Ovary (tissue), 3 donors: ENCODE results near the gene SLC16A10.

Experiments used
- CTCF ChIP-seq, 3 donors: fragments of 450-650 bp in 2 of 3; fragments of 200-600 bp in 1 of 3; IDR thresholded peaks; one replicate each; pipeline versions ENCODE4 v1.5.1 to v1.8.0; 2016 to 2022; ENCODE audit warnings: antibody characterized with exemption in 3 of 3, mild to moderate bottlenecking in 1 of 3
- EP300 ChIP-seq: sonication (generic); formaldehyde crosslinking; IDR thresholded peaks from one replicate; pipeline ENCODE4 v1.6.1; 2017; ENCODE audit warnings: antibody characterized with exemption
- POLR2A ChIP-seq: fragments of 450-650 bp; IDR thresholded peaks from one replicate; pipeline ENCODE4 v1.6.1; 2017; ENCODE audit warnings: antibody characterized with exemption, mild to moderate bottlenecking, moderate library complexity
- donor health status: DM: no; HTN: no; CAD: no.

GRCh38 chr6:111150577-111150976, 63.3 kb downstream of the SLC16A10 start:
- TF ChIP-seq POLR2A, result no peak
- no peak for TF ChIP-seq CTCF (IDR thresholded peaks at IDR 0.05)
- no peak for TF ChIP-seq EP300
